AG04449 (cell line): ENCODE results near the gene HSD17B14.
A peak's percentile ranks its signal among the peaks of the same experiment; 100 is the strongest.

Source experiments
- CTCF ChIA-PET: fragments of 350-600 bp; formaldehyde crosslinking; extraction: SDS; loops from one replicate; lab custom pipeline; 2021; ENCODE audit warnings: antibody characterized with exemption; lab: Yijun Ruan, JAX
- POLR2A ChIA-PET: fragments of 400-600, 350-600 bp; formaldehyde crosslinking; extraction: SDS; loops from one replicate; lab custom pipeline; 2020; ENCODE audit warnings: antibody characterized with exemption, inconsistent platforms; lab: Yijun Ruan, JAX
- DNase-seq: peaks from one replicate; pipeline ENCODE4 v3.0.0-alpha.2; 2010; ENCODE audit warnings: low read depth, low spot score
- H3K4me3 ChIP-seq: 2 replicates; pipeline ENCODE4 v1.5.1; 2011; ENCODE audit warnings: low read depth, mild to moderate bottlenecking, control low read depth, low read length
- TF ChIP-seq, protein P1 (sequence below): IDR thresholded peaks from one replicate; pipeline ENCODE4 v1.5.1; 2011; ENCODE audit warnings: mild to moderate bottlenecking, moderate library complexity, low read length, control low read depth, inconsistent platforms; ENCODE audit not compliant: insufficient read depth; ENCODE audit errors: missing control alignments

Gene HSD17B14

DNA sequence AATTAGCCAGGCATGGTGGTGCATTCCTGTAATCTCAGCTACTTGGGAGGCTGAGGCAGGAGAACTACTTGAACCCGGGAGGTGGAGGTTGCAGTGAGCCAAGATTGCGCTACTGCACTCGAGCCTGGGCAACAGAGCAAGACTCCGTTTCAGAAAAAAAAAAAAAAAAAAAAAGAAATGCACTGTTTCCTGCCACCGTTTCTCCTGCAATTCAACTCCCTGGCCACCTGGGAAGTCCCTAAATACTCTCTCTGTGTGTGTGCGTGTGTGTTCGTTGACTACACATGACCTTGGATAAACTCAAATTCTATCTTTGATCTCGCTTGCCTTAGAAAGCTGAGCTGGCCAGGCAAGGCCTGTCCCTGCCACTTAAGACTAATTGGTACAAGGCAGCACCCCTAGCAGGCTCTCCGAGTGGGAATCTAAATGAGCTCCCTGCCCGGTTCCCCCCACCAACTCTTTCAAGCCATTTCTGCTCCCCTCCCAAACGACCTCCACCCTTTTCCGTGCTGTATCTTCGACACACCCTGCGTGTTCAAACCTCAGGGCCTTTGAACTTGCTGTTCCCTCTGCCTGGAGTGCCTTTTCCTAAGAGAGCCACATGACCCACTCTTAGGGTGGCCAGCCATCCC, 20.3 kb downstream of the HSD17B14 start:
- ChIA-PET CTCF (interaction anchor here (0.6 to 11.5 kb wide), 7 partner anchors 13 to 155 kb away, joined by 3 to 84 read pairs (median 6); partner anchors contain the start of gene HSD17B14), POLR2A (no interaction called here)
- TF ChIP-seq, protein P1, sequence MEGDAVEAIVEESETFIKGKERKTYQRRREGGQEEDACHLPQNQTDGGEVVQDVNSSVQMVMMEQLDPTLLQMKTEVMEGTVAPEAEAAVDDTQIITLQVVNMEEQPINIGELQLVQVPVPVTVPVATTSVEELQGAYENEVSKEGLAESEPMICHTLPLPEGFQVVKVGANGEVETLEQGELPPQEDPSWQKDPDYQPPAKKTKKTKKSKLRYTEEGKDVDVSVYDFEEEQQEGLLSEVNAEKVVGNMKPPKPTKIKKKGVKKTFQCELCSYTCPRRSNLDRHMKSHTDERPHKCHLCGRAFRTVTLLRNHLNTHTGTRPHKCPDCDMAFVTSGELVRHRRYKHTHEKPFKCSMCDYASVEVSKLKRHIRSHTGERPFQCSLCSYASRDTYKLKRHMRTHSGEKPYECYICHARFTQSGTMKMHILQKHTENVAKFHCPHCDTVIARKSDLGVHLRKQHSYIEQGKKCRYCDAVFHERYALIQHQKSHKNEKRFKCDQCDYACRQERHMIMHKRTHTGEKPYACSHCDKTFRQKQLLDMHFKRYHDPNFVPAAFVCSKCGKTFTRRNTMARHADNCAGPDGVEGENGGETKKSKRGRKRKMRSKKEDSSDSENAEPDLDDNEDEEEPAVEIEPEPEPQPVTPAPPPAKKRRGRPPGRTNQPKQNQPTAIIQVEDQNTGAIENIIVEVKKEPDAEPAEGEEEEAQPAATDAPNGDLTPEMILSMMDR, result no peak
- H3K4me3 ChIP-seq, result no peak overlapping the region
- no peak for DNase-seq

DNA sequence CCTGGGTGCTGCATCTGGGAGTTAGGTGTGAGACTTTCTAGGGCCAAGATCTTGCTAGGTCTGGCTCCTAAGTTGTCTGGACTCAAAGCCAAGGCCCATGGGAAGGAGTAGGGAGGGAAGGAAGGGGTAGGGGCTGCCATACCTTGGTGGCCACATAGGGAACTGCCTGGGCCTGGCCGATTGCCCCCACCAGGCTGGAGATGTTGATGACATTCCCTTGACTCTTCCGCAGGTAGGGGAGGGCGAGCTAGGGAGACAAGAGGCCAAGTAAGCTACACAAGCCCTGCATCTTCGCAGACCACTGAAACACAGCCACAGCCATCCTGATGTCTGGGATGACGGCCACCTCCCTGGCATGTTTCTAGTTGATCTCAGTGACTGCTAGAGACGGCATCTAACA, 21.4 kb downstream of the HSD17B14 start:
- CTCF ChIA-PET, result interaction anchor here (1.1 to 11.5 kb wide), 4 partner anchors 21 to 28 kb away, joined by 3 to 84 read pairs (median 6); partner anchors contain the start of gene HSD17B14
- TF ChIP-seq, protein P1, result no peak
- H3K4me3 ChIP-seq, result no peak overlapping the region
- no peak for DNase-seq
- POLR2A ChIA-PET, result no interaction called here

DNA sequence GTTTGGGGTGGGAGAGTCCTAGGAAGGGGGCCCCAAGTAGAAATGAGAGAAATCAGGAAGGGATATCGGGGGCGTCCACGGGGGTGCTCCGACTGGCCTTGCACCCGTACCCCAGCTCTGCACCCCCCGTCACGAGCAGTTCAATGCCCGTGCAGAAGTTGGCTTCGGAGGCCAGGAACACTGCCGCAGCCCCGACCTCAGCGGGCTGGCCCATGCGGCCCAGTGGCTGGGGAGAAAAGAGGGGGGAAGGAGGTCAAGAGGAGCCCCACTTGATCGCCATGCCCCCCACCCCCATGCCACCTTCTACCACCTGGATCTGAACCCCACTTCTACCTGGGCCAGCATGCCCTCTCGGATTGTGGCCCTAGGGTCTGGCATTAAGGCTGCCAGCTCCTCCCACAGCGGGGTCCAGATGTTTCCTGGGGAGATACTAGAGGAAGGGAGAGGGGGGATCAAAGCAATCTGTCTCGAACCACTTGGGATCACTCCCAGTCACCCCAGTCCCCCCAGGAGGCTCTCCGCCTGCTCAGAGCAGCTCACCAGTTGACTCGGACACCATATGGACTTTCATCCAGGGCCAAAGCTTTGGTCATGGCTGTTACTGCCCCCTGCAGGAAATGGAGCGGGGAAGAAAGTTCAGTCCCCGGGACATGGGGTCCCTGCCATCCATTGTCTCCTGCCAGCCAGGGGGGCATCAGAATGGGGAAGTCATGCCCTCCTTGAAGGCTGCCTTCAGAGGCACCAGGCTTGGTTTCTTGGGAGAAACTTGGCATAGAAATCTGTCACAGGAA, 23.0 kb downstream of the HSD17B14 start:
- ChIA-PET POLR2A (no interaction called here), CTCF (interaction anchor here (0.6 to 11.5 kb wide), 7 partner anchors 12 to 187 kb away, joined by 3 to 84 read pairs (median 4); partner anchors contain the start of gene HSD17B14)
- H3K4me3 ChIP-seq, result no peak overlapping the region
- TF ChIP-seq, protein P1, result no peak
- DNase-seq, result no peak

DNA sequence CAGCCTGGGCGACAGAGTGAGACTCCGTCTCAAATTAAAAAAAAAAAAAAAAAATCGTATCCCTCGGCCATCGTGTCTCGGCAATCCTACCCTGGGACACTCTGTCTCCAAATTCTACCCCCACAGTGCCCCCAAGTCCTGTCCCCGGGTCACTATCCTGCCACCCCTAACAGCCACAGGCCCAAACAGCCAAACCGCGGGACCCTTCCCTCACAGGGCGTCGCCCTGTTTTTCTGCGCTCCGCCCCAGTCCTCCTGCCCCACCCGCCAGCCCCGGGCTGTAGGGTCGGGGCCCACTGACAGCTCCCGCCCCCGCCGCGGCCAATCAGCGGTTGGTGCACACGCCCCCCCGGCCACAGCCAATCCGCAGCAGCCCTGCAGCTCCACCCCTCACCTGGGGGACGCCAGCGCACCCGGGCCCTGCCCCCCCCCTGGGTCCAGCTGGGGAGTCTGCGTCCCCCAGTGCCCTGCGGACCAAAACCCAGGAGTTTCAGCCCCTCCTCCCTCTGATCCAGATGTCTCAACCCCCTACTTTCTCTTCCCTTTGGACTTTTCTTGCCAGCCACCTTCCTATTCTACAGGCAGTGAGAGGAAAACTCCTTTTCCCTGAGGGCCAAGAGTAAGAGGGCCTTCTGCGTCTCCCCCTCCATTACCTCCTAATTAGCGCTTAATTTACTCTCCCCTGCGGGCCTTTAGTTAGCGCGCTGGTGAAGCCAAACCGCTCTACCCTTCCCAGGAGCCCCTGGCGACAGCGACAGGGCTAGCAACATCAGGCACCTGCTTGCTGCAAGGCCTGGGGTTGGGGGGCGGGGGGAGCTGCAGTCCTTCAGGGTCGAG, 24.0 kb downstream of the HSD17B14 start:
- CTCF ChIA-PET, result interaction anchor here (0.6 to 11.5 kb wide), 6 partner anchors 11 to 188 kb away, joined by 3 to 84 read pairs (median 4); partner anchors contain the start of gene HSD17B14
- TF ChIP-seq, protein P1, result no peak
- POLR2A ChIA-PET, result interaction anchor here (0.8 to 0.9 kb wide), 2 partner anchors 62 to 154 kb away, joined by 3 read pairs; no protein-coding TSS in a partner anchor
- no peak for DNase-seq
- peak overlapping the region; percentile 72 for H3K4me3 ChIP-seq

DNA sequence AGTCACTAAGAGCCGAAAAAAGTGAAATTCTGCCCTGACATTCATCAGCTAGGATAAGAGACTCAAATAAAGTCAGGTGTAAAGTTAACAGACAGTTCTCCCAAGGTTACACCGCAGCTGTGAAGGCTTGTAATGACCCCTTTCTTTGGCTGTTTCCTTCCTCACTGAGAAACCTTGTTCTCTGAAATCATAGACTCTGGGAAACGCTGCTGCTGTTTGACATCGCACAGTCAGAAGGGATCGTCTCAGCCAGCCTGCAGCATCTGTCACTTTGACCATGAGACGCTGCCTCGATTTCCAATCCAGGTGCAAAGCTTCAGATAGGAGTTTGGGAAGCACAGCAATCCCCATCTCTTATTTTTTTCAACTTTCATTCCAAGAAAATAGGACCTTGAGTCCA, 26.1 kb downstream of the HSD17B14 start:
- ChIA-PET CTCF (interaction anchor here (1.1 to 11.5 kb wide), 8 partner anchors 10 to 160 kb away, joined by 3 to 84 read pairs (median 6); partner anchors contain the start of gene HSD17B14), POLR2A (interaction anchor here (0.8 kb wide), 1 partner anchor 20 kb away, joined by 4 read pairs; no protein-coding TSS in a partner anchor)
- TF ChIP-seq, protein P1, result no peak
- DNase-seq, result no peak
- peak overlapping the region; percentile 72 for H3K4me3 ChIP-seq
